GM12865 (cell line): Measurements from ENCODE around the gene SLC10A7.

Experiments
- DNase-seq: peaks from one replicate; pipeline ENCODE4 v3.0.0; 2010; ENCODE audit warnings: low read depth
- H3K4me3 ChIP-seq: 2 replicates; pipeline ENCODE4 v1.5.1; 2011; ENCODE audit warnings: mild to moderate bottlenecking, low read depth, low read length, control low read depth
- TF ChIP-seq, protein P1 (sequence below): IDR thresholded peaks from 2 replicates; pipeline ENCODE4 v1.5.1; 2011; ENCODE audit warnings: low read length, control low read depth, low read depth, inconsistent platforms; ENCODE audit not compliant: insufficient read depth; ENCODE audit errors: missing control alignments

Gene SLC10A7

DNA sequence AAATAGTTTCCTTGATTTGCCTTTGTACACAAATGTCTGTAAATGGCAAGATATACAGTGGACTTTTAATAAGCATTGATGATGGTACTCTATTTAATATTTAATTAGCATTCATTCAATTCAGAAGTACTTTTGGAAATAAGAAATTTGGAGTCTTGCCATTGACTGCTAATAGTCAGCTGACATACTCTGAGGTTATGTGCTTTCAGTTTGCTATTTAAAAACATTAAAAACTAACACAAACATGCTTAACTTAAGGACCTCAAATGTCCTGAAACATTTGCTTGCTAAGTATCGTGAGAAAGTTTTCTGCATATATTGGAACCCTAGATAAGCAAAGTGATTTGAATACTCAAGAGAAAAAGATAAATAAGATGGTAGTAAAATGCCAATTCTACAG is 242.8 kb downstream of the SLC10A7 start:
- TF ChIP-seq, protein P1, sequence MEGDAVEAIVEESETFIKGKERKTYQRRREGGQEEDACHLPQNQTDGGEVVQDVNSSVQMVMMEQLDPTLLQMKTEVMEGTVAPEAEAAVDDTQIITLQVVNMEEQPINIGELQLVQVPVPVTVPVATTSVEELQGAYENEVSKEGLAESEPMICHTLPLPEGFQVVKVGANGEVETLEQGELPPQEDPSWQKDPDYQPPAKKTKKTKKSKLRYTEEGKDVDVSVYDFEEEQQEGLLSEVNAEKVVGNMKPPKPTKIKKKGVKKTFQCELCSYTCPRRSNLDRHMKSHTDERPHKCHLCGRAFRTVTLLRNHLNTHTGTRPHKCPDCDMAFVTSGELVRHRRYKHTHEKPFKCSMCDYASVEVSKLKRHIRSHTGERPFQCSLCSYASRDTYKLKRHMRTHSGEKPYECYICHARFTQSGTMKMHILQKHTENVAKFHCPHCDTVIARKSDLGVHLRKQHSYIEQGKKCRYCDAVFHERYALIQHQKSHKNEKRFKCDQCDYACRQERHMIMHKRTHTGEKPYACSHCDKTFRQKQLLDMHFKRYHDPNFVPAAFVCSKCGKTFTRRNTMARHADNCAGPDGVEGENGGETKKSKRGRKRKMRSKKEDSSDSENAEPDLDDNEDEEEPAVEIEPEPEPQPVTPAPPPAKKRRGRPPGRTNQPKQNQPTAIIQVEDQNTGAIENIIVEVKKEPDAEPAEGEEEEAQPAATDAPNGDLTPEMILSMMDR: no peak
- no peak overlapping the region for H3K4me3 ChIP-seq
- no peak for DNase-seq

GRCh38 chr4:146275370-146275769 is 246.4 kb downstream of the SLC10A7 start:
- DNase-seq: peak; percentile 24
- no peak overlapping the region for H3K4me3 ChIP-seq
- TF ChIP-seq, protein P1: no peak

GRCh38 chr4:146274774-146275173 is 247.0 kb downstream of the SLC10A7 start:
- H3K4me3 ChIP-seq: peak overlapping the region; percentile 49
- DNase-seq: peak; percentile 46
- TF ChIP-seq, protein P1: no peak

- peak overlapping the region; percentile 49 for H3K4me3 ChIP-seq
- TF ChIP-seq, protein P1: no peak
- DNase-seq: peak; percentile 90
Observed at GRCh38 chr4:146273204-146273901, 248.4 kb downstream of the SLC10A7 start.

GRCh38 chr4:146271466-146271865 is 250.3 kb downstream of the SLC10A7 start:
- H3K4me3 ChIP-seq: no peak overlapping the region
- DNase-seq: peak; percentile 62
- TF ChIP-seq, protein P1: no peak

GRCh38 chr4:146269228-146269653 is 252.5 kb downstream of the SLC10A7 start:
- DNase-seq: peak; percentile 75
- TF ChIP-seq, protein P1: no peak
- H3K4me3 ChIP-seq: peak overlapping the region; percentile 38

DNA sequence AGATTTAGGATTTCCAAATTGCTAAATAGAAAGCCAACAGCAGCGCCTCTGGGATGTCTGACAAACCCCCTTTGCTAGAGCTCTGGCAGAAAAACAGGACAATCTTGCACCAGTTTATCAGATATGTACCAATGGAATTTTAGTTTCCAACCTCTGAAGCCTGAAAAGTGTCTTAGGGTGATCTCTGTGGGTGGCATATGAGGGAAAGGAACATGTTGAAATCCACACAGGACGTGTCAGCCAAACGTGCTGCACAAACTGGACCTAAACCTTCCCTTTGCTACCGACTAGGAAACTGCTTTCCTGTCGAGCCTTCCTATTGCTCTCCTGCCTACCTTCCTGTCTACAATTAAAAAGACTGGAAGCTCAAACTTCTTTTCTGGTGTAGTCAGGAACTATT is 253.9 kb downstream of the SLC10A7 start:
- no peak overlapping the region for H3K4me3 ChIP-seq
- TF ChIP-seq, protein P1: no peak
- no peak for DNase-seq
